Activated naive CD8-positive, alpha-beta T cell treated with anti-CD3 and anti-CD28 coated beads, Interleukin-2, amount 50 U/mL, for 16 hours (primary cell): Measurements from ENCODE around the gene KHSRP.
A peak's percentile ranks its signal among the peaks of the same experiment; 100 is the strongest.
"Not testable (repeated sequence)": the region's sequence is repeated elsewhere in the genome, so short reads cannot be mapped to it uniquely, and the experiment has no call there.

Experiments used
- DNase-seq: peaks from one replicate; pipeline ENCODE4 v3.0.0-alpha.2; 2020; ENCODE audit warnings: low read depth, low spot score

The KHSRP gene

DNA sequence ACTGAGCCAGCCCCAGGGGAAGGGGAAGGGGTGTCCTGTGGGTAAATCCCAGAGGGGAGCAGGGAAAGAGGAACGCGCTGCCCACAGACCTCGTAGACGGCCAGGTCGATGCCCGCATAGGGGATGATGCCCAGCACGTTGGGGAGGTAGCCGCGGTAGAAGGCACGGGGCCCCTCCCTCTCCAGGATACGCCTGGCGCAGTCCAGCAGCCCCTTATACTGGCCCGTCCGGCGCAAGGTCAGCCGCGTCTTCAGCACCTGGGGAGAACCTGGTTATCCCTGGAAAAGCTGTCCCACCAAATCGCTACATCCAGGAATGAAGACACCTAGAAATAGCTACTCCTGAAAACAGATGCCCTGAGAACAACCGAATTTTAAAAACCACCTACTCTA, 27.6 kb upstream of the KHSRP start:
- no peak for DNase-seq

DNA sequence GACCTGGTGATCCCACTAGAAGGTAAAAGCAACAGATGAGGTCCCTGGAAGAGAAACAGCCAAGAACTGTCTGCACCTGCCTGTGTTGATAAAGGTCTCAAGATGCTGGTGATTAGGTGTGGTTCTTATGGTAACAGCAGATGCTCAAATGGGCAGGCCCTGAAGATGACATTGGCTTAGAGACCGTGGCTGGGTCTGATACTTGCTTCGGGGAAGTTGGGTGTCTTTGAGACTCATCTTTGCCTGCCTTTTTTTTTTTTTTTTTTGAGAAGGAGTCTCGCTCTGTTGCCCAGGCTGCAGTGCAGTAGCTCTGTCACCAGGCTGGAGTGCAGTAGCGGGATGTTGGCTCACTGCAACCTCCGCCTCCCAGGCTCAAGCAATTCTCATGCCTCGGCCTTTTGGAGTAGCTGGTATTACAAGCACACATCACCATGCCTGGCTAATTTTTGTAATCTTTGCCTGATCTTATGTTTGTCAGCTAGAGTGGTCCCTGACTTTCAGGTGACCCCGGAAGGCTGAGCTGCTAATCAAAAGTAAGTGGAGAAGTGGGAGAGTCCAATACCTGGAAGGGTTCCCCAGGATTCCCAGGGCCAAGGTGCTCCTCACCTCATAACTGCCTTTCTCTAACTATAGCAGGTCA, 27.1 kb upstream of the KHSRP start:
- DNase-seq = no peak

DNA sequence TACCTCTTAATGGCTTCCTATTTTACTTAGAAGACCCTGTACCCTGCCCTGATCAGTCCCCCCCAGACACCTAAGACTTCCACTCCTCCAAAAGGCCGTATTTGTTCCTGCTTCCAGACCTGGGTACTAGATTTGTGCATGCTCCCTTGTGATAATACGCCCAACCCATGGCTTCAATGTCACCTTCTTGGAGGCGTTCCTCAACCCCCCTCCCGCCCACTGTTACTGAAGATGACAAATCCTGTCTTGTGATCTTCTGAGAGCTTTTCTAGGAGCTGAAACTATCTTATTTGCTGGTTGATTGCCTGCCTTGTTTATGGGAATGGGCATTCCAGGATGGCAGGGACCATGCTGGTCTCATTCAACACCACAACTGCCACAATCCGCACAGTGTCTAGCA, 25.6 kb upstream of the KHSRP start:
- no peak for DNase-seq

DNA sequence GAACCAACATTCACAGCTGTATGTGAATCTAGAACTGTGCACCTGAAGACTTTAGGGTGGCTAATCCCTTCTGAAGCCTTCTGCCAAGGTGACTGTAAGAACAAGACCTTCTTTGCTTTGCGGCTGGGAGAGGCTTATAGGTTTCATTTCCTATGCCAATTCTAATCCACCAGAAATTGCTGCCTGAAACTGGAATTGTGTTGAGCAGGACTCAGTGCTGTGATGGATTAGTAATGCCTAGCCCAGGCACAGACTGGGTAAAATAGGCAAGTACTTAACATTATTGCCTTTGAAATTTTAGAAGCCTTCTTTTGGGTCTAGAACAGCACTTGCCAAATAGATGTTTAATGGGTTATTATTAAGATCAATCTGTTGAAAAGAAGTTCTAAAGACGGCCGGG, 23.4 kb upstream of the KHSRP start:
- no peak for DNase-seq

DNA sequence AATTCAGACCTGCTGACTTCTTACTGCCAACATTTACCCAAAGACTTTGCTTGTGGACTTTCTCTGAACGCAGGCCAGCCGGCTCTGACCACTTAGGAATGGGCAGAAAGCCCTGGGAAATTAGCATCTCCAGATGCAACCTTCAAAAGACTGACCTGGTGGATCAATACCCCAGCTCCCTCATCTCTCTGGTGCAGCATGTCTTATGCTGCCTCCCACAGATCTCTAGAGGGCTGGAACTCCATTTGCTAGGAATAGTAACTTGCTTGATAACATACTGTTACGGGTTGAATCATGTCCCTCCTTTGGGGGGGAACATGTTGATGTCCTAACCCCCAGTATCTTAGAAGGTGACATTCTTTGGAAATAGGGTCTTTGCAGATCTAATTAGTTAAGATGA, 21.8 kb upstream of the KHSRP start:
- DNase-seq = no peak

DNA sequence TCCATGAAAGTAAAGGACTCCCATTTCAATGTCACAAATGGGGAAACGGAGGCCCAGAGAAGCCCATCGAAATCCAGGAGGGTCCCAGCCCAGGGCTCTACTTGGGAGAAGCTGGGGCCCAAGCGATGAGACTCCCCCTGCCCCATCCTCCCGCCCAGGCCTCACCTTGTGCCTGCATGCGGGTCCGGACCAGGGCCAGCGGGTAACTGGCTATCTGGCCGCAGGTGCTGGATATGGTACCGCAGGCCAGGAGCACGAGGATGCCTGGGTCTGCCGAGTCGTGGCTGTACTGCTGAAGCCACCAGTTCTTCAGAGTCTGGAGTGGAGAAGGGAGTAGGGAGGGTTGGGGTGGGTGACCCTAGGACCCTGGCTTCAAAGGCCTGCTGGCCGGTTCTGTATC, 19.4 kb upstream of the KHSRP start:
- no peak for DNase-seq

DNA sequence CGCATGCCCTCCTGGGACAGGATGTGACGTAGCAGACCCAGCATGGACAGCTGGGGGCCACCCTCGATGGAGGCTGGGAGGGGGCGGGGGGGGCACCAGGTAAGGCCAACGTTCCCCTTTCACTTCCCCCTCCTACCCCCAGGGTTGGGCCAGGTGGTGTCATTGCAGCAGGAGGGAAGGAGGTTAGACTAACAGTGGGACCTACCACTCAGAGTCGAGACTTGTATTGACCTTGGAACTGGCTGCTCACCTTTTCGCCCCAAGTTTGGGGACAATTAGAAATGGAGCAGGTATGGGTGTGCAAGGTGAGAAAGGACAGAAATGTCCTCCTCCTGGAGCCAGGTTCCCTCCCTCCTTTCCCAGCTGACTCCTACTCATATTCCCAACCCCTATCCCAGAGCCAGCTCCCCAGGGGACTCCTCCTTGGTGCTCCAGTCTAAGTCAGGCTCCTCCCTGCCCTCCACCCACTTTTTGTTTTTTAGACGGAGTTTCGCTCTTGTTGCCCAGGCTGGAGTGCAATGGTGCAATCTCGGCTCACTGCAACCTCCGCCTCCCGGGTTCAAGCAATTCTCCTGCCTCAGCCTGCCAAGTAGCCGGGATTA, 17.6 kb upstream of the KHSRP start:
- no peak for DNase-seq

DNA sequence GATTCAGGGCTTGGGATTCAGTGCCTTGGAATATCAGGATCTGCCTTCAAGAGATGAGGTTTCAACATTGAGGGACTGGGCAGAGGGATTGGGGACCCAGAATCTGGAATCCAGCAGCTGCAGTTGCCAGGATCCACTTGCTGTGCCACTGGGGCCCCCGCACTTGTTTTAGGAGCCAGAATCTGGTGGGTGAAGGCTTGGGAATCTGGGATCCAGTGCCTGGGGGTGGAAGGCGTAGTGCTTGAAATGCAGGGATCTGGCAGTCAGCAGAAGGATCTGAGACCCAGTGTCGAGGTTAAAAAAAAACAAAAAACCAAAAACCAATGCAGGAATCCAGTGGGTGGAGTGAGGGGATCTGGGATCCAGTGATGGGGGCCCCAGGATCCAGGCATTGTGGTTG, 16.3 kb upstream of the KHSRP start:
- DNase-seq = no peak

DNA sequence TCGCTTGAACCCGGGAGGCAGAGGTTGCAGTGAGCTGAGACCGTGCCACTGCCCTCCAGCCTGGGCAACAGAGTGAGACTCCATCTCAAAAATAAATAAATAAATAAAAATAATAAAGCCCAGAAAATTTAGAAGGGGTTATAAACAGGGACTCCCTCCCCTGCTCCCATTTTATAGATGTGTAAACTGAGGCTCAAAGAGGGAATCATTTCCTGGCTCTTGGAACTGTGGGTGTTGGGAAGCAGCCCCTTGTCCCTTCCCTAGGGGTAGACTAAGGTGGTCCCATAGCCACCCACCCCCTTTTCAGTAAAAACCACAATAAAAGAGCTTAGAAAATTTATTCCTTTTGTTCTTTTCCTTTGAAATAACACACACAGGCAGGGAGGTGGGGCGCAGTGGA, 15.1 kb upstream of the KHSRP start:
- DNase-seq = no peak

DNA sequence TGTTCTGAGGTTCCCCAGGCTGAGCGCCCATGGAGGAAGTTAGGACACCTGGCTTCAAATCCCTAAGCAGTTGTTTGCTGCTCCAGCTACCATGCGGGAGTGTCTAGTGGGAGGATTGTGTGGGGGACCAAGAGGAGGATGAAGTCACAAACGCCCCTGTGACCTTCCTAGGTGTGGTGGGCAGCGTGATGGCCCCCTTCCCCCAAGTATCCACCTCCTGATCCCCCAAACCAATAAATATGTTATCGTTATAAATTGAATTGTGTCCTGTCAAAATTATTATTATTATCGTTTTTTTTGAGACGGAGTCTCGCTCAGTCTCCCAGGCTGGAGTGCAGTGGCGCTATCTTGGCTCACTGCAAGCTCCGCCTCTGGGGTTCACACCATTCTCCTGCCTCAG, 9.1 kb upstream of the KHSRP start, which contains the start of gene SLC25A41:
TSS of gene SLC25A41 (minus strand) at position 101 of the 400 bp plus-strand sequence. CDS start at position 31, 70 bp downstream.
- no peak for DNase-seq

DNA sequence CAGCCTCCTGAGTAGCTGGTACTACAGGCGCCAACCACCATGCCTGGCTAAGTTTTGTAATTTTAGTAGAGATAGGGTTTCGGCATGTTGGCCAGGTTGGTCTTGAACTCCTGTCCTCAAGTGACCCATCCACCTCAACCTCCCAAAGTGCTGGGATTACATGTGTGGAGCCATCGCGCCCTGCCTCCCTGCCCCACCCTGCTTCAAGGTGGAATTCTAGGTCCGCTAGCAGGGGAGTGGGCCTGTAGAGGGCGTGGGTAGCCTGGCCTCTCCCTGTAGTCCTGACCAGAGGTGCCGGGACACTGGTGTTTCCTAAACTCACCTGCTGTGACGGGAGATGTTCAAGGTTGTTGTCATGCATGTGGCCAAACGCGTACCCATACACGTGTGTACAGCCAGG, 8.6 kb upstream of the KHSRP start:
- DNase-seq = no peak

DNA sequence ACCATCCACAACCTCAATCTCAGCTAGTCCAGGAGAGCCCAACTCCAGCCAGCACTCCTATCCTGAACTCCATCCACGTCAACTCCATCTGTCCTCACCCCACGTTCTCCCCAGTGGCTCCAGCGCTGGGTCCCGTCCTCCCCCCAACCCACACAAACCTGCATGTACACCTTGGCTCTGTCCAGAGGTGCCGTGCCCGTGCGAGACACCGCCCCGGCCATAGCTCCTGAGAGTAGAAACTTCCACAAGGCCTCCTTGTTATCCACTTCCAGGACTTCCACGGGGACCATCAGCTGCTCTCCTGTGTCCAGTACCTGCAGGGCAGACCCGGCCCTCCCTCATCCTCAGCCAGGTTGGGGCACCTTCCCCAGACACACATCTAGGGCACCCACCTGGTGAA, 7.3 kb upstream of the KHSRP start:
- DNase-seq = no peak

DNA sequence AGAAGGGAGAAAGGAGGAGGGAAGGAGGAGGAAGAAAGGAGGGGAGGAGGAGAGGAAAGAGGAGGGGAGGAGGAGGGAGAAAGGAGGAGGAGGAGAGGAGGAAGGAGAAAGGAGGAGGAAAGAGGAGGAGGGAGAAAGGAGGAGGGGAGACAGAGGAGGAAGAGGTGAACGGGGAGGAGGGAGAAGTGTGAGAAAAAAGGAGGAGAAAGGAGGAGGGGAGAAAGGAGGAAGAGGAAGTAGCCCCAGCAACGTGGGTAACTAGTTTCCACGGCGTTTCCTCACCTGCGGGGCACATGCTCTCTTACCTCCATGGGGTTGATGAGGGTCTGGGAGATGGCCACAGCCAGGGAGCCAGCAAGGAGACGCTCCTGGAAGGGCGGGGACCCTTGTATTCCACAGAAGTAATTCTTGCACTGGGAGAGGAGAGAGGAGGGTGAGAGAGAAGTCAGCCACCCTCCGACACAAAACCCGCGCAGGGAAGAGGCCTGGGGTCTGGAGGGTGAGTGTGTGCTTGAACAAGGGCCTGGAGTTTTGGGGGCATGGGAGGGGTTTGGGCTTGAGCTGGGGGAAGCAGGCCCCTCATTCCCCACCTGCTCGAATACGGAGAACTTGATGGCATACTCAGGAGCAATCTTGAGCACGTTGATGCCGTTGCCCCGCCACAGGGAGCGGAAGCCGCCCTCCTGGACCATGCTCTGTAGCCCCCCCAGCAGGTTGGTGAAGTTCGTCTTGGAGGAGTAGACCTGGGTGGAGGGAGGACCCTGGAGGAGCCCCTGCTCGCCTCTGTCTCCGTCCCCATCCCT, 5.0 kb upstream of the KHSRP start:
- no peak for DNase-seq

DNA sequence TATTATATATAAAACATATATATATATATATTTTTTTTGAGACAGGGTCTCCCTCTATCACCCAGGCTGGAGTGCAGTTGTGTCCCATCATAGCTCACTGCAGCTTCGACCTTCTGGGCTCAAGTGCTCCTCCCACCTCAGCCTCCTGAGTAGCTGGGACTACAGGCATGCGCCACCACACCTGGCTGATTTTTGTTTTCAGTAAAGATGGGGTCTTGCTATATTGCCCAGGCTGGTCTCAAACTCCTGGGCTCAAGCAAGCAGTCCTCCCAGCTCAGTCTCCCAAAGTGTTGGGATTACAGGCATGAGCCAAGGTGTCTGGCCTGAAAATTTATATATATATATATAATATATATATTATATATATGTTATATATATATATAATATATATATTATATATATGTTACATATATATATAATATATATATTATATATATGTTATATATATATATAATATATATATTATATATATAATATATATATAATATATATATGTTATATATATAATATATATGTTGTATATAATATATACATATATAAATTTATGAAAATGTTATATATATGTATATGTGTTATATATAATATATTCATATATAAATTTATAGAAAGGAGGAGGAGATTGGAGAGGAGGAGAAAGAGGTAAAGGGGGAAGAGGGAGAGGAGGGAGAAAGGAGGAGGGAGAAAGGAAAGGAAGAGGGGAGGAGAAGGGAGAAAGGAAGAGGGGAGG, 4.2 kb upstream of the KHSRP start:
- DNase-seq = not testable (repeated sequence)

DNA sequence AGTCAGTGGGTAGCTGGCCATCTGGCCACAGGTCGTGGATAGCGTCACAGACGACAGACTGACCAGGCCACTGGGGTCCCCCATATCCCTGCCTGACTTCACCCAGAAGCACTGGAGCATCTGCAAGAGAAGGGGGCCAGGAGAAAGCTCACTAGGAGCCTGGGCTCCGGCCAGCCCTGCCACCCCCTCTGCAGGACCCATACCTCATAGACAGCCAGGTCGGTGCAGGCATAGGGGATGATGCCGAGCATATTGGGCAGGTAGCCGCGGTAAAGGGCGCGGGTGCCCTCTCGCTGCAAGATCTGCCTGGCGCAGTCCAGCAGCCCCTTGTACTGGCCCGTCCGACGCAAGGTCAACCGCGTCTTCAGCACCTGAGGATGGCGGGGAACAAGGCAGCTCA, 2.5 kb upstream of the KHSRP start:
- no peak for DNase-seq

DNA sequence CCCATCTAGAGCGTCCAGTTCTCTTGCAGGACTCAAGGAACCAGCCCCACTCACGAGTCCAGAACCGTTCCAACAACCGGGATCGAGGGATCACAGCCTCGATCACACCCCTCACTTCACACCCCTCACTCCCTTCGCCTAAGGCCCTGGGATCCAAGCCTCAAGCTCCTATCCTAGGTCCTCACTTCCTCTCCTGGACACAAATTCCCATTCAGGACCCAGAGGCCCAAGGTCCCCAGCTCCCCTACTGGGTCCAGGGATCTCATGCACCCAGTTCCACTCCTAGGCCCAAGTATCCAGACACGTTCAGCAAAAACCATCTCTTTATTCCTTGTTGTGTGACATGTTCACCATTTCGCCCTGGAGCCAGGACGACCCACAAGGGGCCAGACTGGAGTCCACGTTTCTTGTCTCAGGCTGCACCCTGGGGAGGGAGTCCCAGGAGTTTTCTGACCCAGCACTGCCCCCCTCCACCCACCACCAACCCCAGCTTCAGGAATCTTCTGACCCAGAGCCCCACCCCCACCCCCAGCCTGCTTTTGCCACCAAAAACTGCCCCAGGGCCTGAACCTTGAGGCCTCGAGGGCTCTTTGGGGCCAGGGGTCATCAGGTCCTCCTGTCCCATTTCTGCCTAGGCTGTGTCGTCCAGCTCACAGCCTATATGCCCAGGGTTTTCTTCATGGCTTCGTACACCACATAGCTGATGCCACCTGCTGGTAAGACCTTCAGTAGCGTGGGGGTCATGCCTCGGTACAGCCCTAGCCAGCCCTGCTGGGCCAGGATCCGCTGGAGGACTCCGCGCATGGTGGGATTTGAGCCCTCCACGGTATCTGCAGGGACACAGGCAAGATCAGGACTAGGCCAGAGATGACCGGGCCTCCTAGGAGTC, 1.4 kb upstream of the KHSRP start:
- DNase-seq = no peak

DNA sequence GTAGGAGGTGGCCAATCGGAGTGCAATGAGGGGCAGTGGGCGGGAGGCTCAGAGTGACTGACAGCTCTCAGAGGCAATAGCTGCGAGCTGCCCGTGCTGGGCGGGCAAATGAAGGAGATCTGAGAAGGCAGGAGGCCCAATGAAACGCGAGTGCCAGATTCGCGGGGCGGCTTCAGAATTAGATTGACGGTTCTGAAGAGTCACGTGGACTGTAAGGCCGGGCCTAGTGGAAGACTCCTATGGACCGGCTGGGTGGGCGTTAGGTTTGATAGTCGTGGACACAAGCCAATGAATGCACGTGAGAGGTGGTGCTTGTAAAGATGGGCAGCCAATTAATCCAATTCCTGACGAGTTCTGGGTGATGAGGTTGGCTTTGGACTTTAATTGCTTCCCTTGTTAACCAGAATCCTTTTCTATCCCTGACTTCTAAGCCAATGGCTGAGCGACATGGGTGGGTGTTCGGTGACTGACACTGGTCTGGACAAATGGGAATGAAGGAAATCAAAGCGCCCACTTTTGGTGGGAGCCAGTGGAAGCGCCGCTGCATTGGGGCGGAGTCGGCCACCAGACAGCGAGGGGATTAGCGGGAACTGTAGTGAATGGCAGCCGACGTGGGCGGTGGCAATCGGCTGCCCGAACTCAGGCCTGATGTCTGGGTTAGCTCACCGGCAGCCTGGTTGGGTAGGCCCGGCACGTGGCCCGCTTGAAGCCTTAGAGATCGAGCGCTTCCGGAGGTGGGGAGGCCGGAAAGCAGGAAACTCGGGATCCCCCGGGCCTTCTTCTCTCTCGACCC, 524 bp upstream of the KHSRP start:
- peak; percentile 98 for DNase-seq

DNA sequence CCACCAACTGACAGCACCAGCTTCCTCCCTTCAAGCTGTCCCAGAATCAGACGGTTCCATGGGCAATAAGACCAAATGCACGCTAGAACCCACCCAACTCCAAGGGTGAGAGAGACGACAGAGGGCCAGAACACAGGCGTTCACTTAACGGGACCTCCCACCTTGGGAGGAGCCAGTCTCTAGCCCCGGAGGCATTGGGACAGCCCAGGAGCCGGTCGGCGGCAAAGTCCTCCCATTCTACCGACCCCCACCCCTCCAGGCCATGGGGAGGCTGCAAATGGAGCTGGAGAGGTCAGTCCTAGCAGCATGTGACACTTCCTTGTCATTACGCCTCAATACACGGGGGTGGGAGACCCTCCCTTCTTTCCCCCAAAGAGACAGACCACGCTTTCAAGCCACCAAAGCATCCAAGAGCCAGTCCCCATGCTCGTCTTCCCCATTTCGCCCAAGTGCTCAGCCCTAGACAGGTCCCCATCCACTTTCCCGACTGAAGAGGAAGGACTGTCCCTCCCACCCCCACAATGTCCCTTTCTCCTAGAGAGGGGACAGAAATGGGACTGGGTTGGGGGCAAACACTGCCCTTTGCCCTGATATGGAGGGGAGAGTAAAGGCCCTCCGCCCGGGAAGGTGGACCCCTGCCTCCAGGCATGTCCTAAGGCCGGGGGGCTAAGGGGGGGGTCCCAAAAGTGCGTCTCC, 964 bp downstream of the KHSRP start:
- DNase-seq = no peak

DNA sequence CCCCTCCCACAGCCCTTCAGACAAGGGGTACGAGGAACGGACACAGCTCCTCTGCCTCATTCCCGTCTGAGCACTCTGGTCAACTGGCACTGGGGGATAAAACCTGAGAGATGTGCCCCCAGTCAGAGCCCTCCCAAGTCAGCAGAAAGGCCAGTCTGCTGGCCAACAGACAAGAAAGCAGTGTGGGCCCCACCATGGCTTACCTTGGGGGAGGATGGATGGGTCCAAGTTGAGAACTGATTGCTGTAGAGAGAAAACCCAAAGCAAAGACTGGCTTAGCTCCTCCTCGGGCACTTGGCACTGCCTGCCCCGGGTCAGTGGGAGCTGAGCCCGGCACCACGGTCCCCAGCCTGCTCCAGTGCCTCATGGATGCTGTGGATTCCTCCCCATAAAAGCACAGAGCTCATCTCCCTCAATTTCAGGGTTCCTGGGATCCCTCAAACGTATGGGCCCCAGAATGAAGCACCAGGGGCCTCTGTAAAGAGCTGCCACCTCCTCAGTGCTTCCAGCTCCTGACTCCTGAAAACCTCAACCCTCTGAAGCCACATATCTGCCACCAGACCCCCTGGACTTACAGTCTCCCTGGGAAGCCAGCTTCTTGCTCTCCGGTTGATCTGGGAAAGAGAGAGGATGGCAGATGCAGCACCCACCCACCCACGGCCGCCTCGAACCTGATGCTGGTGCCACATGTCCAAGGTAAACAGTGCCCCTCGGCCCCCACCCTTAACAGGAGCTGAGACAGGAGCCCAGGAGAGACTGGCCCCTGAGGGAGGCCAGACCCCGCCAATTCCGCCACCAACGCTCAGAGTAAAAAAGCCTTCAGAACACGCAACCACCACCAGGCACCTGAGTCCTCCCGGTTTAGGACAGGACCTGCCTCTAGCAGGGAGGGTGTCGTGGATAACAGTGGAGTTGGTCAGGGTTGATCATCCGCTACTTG, 3.3 kb downstream of the KHSRP start:
- no peak for DNase-seq
